HG03439 (cell line): ENCODE measurements around the gene SUB1.
"Not testable (repeated sequence)": the region's sequence is repeated elsewhere in the genome, so short reads cannot be mapped to it uniquely, and the experiment has no call there.

Experiments
- ATAC-seq: cut with Tn5 transposase; IDR thresholded peaks from one replicate; pipeline ENCODE4 v1.9.1; 2021; ENCODE audit warnings: mild to moderate bottlenecking, moderate library complexity; ENCODE audit not compliant: unreplicated experiment

SUB1 gene

GRCh38 chr5:32598260-32598937 is 13.0 kb downstream of the SUB1 start:
- no peak for ATAC-seq

GRCh38 chr5:32598997-32599549 is 13.7 kb downstream of the SUB1 start:
- no peak for ATAC-seq

GRCh38 chr5:32600054-32600622 is 14.8 kb downstream of the SUB1 start:
- ATAC-seq: no peak

- no peak for ATAC-seq
These were observed 16.4 kb downstream of the SUB1 start for GRCh38 chr5:32601623-32602295.

- no peak for ATAC-seq
These were observed 17.5 kb downstream of the SUB1 start for GRCh38 chr5:32602906-32603305.

- ATAC-seq: no peak
These were observed 19.7 kb downstream of the SUB1 start for GRCh38 chr5:32604800-32605765.

- ATAC-seq: no peak
These were observed 20.4 kb downstream of the SUB1 start for GRCh38 chr5:32605766-32606152.

- no peak for ATAC-seq
These were observed 27.0 kb downstream of the SUB1 start for GRCh38 chr5:32612134-32612888.

- ATAC-seq: peak; percentile 68
These were observed 27.8 kb downstream of the SUB1 start for GRCh38 chr5:32613050-32613672.

GRCh38 chr5:32615236-32615635 is 29.9 kb downstream of the SUB1 start:
- ATAC-seq: no peak

- ATAC-seq: no peak
These were observed 33.6 kb downstream of the SUB1 start for GRCh38 chr5:32618962-32619361.

- no peak for ATAC-seq
These were observed 35.9 kb downstream of the SUB1 start for GRCh38 chr5:32621256-32621655.

- ATAC-seq: no peak
These were observed 39.7 kb downstream of the SUB1 start for GRCh38 chr5:32625106-32625505.

- no peak for ATAC-seq
These were observed 40.2 kb downstream of the SUB1 start for GRCh38 chr5:32625547-32625946.

- no peak for ATAC-seq
These were observed 42.0 kb downstream of the SUB1 start for GRCh38 chr5:32627219-32627870.

GRCh38 chr5:32628049-32628844 is 42.9 kb downstream of the SUB1 start:
- no peak for ATAC-seq

GRCh38 chr5:32630867-32631491 is 45.6 kb downstream of the SUB1 start:
- ATAC-seq: no peak

GRCh38 chr5:32633017-32633416 is 47.7 kb downstream of the SUB1 start:
- ATAC-seq: not testable (repeated sequence)
